Stimulated activated naive B cell treated with anti-CD40 and anti-IgM and Interleukin-4, amounts not matched to agents 10 μg/mL and 1 μg/mL and 100 μg/mL, for 72 hours (primary cell): ENCODE measurements around the gene APOBEC3F.
"Not testable (repeated sequence)": the region's sequence is repeated elsewhere in the genome, so short reads cannot be mapped to it uniquely, and the experiment has no call there.

ENCODE experiments used
- ATAC-seq, 2 donors: fragments of 150-1000 bp; cut with Tn5 transposase; replicated peaks; 2 replicates each; pipeline ENCODE4 v1.10.0; 2021; ENCODE audit warnings: moderate library complexity in 1 of 2
- DNase-seq: peaks from one replicate; pipeline ENCODE4 v3.0.0; 2021
- H3K27ac Mint-ChIP-seq: one replicate; pipeline ENCODE4 v1.8.0; 2022; ENCODE audit warnings: mild to moderate bottlenecking, mixed read lengths
- H3K27me3 Mint-ChIP-seq, 2 donors: one replicate each; pipeline ENCODE4 v1.8.0; 2022; ENCODE audit warnings: mixed read lengths in 2 of 2
- H3K36me3 Mint-ChIP-seq, 2 donors: one replicate each; pipeline ENCODE4 v1.8.0; 2022; ENCODE audit warnings: mixed read lengths in 2 of 2, mild to moderate bottlenecking in 1 of 2
- H3K4me1 Mint-ChIP-seq, 2 donors: one replicate each; pipeline ENCODE4 v1.8.0; 2022; ENCODE audit warnings: mixed read lengths in 2 of 2, mild to moderate bottlenecking in 1 of 2
- H3K4me3 Mint-ChIP-seq, 2 donors: one replicate each; pipeline ENCODE4 v1.8.0; 2022; ENCODE audit warnings: mild to moderate bottlenecking in 2 of 2, mixed read lengths in 2 of 2, moderate library complexity in 1 of 2
- H3K9me3 Mint-ChIP-seq, 2 donors: one replicate each; pipeline ENCODE4 v1.8.0; 2022; ENCODE audit warnings: mixed read lengths in 2 of 2, mild to moderate bottlenecking in 1 of 2

Gene APOBEC3F

GRCh38 chr22:39040538-39041296, at the start of gene APOBEC3F:
Gene APOBEC3F (plus strand): TSS chr22:39040864. CDS start chr22:39040961, 97 bp downstream.
- peak; percentile 93 to 96 for ATAC-seq
- Mint-ChIP-seq H3K27ac (peak within 1 kb of the TSS; percentile 98), H3K4me3 (peak within 1 kb of the TSS; percentile 95 to 99), H3K4me1 (peaks cover 34 to 58% of the 10 kb centered on the region in 2 donors), H3K36me3 (peaks cover 18 to 25% of the 10 kb centered on the region in 2 donors)
- DNase-seq: peak; percentile 80
- not testable (repeated sequence) for H3K9me3 Mint-ChIP-seq, H3K27me3 Mint-ChIP-seq

- not testable (repeated sequence) for H3K9me3 Mint-ChIP-seq, H3K36me3 Mint-ChIP-seq, H3K4me3 Mint-ChIP-seq, H3K27ac Mint-ChIP-seq, DNase-seq
- Mint-ChIP-seq H3K27me3 (peaks cover 21 to 29% of the 10 kb centered on the region in 2 donors), H3K4me1 (peaks cover 5 to 12% of the 10 kb centered on the region in 2 donors)
- ATAC-seq: peak in 1 of 2 donors; percentile 33
These were observed 47.7 kb upstream of the APOBEC3F start for GRCh38 chr22:38992871-38993371.

GRCh38 chr22:38996105-38996504, 44.6 kb upstream of the APOBEC3F start:
- H3K27ac Mint-ChIP-seq: no peak overlapping the region
- H3K4me3 Mint-ChIP-seq: no peak overlapping the region
- peaks cover 3 to 7% of the 10 kb centered on the region in 2 donors for H3K9me3 Mint-ChIP-seq

GRCh38 chr22:38997518-38997917, 43.1 kb upstream of the APOBEC3F start:
- H3K9me3 Mint-ChIP-seq: peaks cover 3 to 7% of the 10 kb centered on the region in 2 donors
- peaks cover 5 to 10% of the 10 kb centered on the region in 2 donors for H3K4me1 Mint-ChIP-seq
- H3K4me3 Mint-ChIP-seq: no peak overlapping the region
- DNase-seq: no peak
- no peak overlapping the region for H3K27ac Mint-ChIP-seq
- H3K36me3 Mint-ChIP-seq: peaks cover 2 to 4% of the 10 kb centered on the region in 2 donors
- ATAC-seq: no peak
- peaks cover 29 to 34% of the 10 kb centered on the region in 2 donors for H3K27me3 Mint-ChIP-seq

More at GRCh38 chr22:38996105-38996504, 44.6 kb upstream of the APOBEC3F start:
- DNase-seq: no peak
- H3K36me3 Mint-ChIP-seq: peaks cover 2 to 4% of the 10 kb centered on the region in 2 donors
- peaks cover 5 to 10% of the 10 kb centered on the region in 2 donors for H3K4me1 Mint-ChIP-seq
- peaks cover 29 to 34% of the 10 kb centered on the region in 2 donors for H3K27me3 Mint-ChIP-seq
- no peak for ATAC-seq

- Mint-ChIP-seq H3K4me3 (no peak overlapping the region), H3K27ac (peak overlapping the region; percentile 7), H3K9me3 (no peaks in the 10 kb centered on the region)
These were observed 37.5 kb upstream of the APOBEC3F start for GRCh38 chr22:39003165-39003638.

GRCh38 chr22:39007177-39007576, 33.5 kb upstream of the APOBEC3F start:
- no peaks in the 10 kb centered on the region for H3K9me3 Mint-ChIP-seq
- H3K4me3 Mint-ChIP-seq: no peak overlapping the region
- DNase-seq (no peak), ATAC-seq (no peak)
- H3K27me3 Mint-ChIP-seq: no peaks in the 10 kb centered on the region
- no peaks in the 10 kb centered on the region for H3K36me3 Mint-ChIP-seq
- H3K4me1 Mint-ChIP-seq: peaks cover 12 to 33% of the 10 kb centered on the region in 2 donors
- H3K27ac Mint-ChIP-seq: no peak overlapping the region

More at GRCh38 chr22:39003165-39003638, 37.5 kb upstream of the APOBEC3F start:
- Mint-ChIP-seq H3K36me3 (peaks cover 0 to under 1% of the 10 kb centered on the region in 2 donors), H3K4me1 (peaks cover 5 to 16% of the 10 kb centered on the region in 2 donors), H3K27me3 (peaks cover 5% of the 10 kb centered on the region in 2 donors)
- ATAC-seq (peak; percentile 97 to 99), DNase-seq (peak; percentile 68)

- H3K27ac Mint-ChIP-seq, H3K9me3 Mint-ChIP-seq, DNase-seq, H3K4me3 Mint-ChIP-seq, H3K27me3 Mint-ChIP-seq, ATAC-seq, H3K36me3 Mint-ChIP-seq: not testable (repeated sequence)
- H3K4me1 Mint-ChIP-seq: peaks cover 14 to 37% of the 10 kb centered on the region in 2 donors
These were observed 32.3 kb upstream of the APOBEC3F start for GRCh38 chr22:39008271-39008850.

- Mint-ChIP-seq H3K27ac (no peak overlapping the region), H3K4me3 (peak overlapping the region in 1 of 2 donors; percentile 5), H3K27me3 (no peaks in the 10 kb centered on the region), H3K4me1 (peaks cover 20 to 52% of the 10 kb centered on the region in 2 donors), H3K9me3 (no peaks in the 10 kb centered on the region), H3K36me3 (peaks cover 4% of the 10 kb centered on the region in 2 donors)
- DNase-seq (no peak), ATAC-seq (no peak)
These were observed 29.7 kb upstream of the APOBEC3F start for GRCh38 chr22:39010946-39011345.

- DNase-seq: no peak
- no peaks in the 10 kb centered on the region for H3K27me3 Mint-ChIP-seq
- H3K36me3 Mint-ChIP-seq: peaks cover 12 to 13% of the 10 kb centered on the region in 2 donors
- no peak for ATAC-seq
- H3K9me3 Mint-ChIP-seq: no peaks in the 10 kb centered on the region
- no peak overlapping the region for H3K4me3 Mint-ChIP-seq
- H3K4me1 Mint-ChIP-seq: peaks cover 28 to 64% of the 10 kb centered on the region in 2 donors
- peak overlapping the region; percentile 42 for H3K27ac Mint-ChIP-seq
These were observed 27.8 kb upstream of the APOBEC3F start for GRCh38 chr22:39012533-39013511.

GRCh38 chr22:39013561-39013941, 27.1 kb upstream of the APOBEC3F start:
- H3K4me3 Mint-ChIP-seq: peak overlapping the region; percentile 90 to 100
- not testable (repeated sequence) for DNase-seq, H3K9me3 Mint-ChIP-seq, H3K27me3 Mint-ChIP-seq
- H3K27ac Mint-ChIP-seq: peak overlapping the region; percentile 97
- peak; percentile 25 to 28 for ATAC-seq
- H3K4me1 Mint-ChIP-seq: peaks cover 34 to 64% of the 10 kb centered on the region in 2 donors
- H3K36me3 Mint-ChIP-seq: peaks cover 15 to 19% of the 10 kb centered on the region in 2 donors

- H3K4me1 Mint-ChIP-seq: peaks cover 34 to 66% of the 10 kb centered on the region in 2 donors
- H3K36me3 Mint-ChIP-seq: peaks cover 17 to 22% of the 10 kb centered on the region in 2 donors
- ATAC-seq (peak; percentile 96), DNase-seq (peak; percentile 79)
- no peaks in the 10 kb centered on the region for H3K27me3 Mint-ChIP-seq
- peak within 1 kb of the TSS; percentile 97 for H3K27ac Mint-ChIP-seq
- H3K9me3 Mint-ChIP-seq: no peaks in the 10 kb centered on the region
- peak within 1 kb of the TSS; percentile 90 to 100 for H3K4me3 Mint-ChIP-seq
These were observed 26.5 kb upstream of the APOBEC3F start, which contains the start of gene APOBEC3C for GRCh38 chr22:39013942-39014722. Gene APOBEC3C (plus strand): TSS chr22:39014257. CDS start chr22:39014363, 106 bp downstream.

- H3K36me3 Mint-ChIP-seq: peaks cover 19 to 26% of the 10 kb centered on the region in 2 donors
- ATAC-seq: peak; percentile 37 to 44
- H3K4me1 Mint-ChIP-seq: peaks cover 36 to 71% of the 10 kb centered on the region in 2 donors
These were observed 25.9 kb upstream of the APOBEC3F start for GRCh38 chr22:39014723-39015121.

GRCh38 chr22:39016592-39016991, 24.1 kb upstream of the APOBEC3F start:
- H3K36me3 Mint-ChIP-seq: peaks cover 20 to 38% of the 10 kb centered on the region in 2 donors
- peak overlapping the region; percentile 48 to 56 for H3K4me3 Mint-ChIP-seq
- H3K27ac Mint-ChIP-seq: peak overlapping the region; percentile 67
- ATAC-seq: no peak
- no peaks in the 10 kb centered on the region for H3K9me3 Mint-ChIP-seq
- no peaks in the 10 kb centered on the region for H3K27me3 Mint-ChIP-seq
- DNase-seq: no peak
- peaks cover 35 to 73% of the 10 kb centered on the region in 2 donors for H3K4me1 Mint-ChIP-seq

More at GRCh38 chr22:39014723-39015121, 25.9 kb upstream of the APOBEC3F start:
- not testable (repeated sequence) for H3K27me3 Mint-ChIP-seq, H3K9me3 Mint-ChIP-seq, DNase-seq
- Mint-ChIP-seq H3K27ac (peak overlapping the region; percentile 97), H3K4me3 (peak overlapping the region; percentile 90 to 100)
